Measurements from ENCODE around the gene AMDHD1.

AMDHD1 gene

GRCh38 chr12:95988506-95989275, 45.6 kb downstream of the AMDHD1 start:
- TF ChIP-seq CTCF (IDR thresholded peaks at IDR 0.05), result no peak

DNA sequence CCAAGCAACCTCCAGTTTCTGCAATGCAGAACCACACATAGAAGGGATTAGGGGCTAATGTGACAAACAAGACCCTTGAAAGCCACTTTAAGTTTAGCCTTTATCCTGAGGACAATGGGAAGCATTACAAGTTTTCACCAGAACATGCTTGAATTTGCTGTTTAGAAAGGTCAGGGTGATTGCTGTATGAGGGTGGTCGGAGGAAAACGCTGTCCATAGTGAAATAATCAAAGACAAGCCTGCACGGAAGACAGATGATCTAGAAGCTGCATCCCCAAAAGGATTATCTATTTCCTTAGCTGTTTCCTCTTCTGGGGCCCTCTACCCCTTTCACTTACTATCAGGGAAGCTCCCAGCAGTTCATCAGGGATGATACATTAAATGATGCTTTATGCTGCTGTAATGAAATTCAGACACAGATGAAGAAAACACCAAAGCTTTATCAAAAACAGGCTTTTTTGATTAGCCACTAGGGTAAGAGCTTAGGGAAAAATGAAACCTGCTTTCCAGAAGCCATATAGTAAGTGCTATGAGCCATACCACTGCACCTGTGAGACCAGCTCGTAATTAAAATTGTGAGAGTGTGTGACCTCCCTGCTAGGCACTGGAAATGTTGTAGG, 46.5 kb downstream of the AMDHD1 start:
- TF ChIP-seq CTCF (IDR thresholded peaks at IDR 0.05), result no peak

- no peak for TF ChIP-seq CTCF (IDR thresholded peaks at IDR 0.05)
These were observed 47.0 kb downstream of the AMDHD1 start for GRCh38 chr12:95990136-95990535.

GRCh38 chr12:95993907-95994306, 50.8 kb downstream of the AMDHD1 start:
- no peak for TF ChIP-seq CTCF (IDR thresholded peaks at IDR 0.05)

DNA sequence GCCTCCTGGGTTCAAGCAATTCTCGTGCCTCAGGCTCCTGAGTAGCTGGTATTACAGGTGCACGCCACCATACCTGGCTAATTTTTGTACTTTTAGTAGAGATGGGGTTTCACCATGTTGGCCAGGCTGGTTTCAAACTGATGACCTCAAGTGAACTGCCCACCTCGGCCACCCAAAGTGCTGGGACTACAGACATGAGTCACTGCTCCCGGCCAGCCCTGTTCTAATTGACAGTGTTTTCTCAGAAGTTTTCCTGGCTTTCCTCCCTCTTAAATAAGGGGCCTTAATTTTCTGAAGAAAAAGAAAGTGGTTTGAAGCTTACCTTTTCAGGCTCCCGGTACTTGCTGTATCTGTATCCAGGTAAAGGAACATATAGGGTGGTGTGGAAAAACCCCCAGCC, 51.3 kb downstream of the AMDHD1 start:
- TF ChIP-seq CTCF (IDR thresholded peaks at IDR 0.05), result no peak

- TF ChIP-seq CTCF (IDR thresholded peaks at IDR 0.05), result no peak
These were observed 52.3 kb downstream of the AMDHD1 start for GRCh38 chr12:95995238-95996031.

DNA sequence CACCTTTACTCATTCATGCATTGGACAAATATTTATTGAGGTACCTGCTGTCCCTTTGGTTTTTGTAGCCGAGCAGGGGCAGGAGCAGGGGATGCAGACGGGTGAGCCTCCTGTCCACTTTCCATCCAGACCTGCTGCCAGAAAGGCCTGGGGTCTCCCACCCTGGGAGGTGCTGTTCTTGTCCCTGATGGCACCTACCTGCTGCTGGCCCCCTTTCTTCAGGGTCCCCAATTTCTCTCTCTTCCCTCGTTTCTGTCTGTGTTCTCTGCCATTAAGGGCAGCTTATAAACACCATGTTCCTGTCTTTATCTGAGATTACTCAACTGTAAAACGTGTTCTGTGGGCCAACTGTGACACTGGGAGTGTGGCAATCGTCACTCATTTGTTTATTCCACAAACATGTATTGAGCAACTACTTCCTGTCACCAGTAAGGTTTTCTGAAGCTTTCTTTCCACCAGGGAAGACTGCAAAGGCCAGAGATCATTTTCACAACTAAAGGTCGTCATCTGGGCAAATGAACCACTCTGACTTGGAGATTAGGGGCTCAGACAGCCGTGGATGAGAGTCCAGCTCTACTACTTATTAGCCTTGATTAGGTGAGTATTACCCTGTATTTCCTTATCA, 53.0 kb downstream of the AMDHD1 start, which contains the start of gene HAL:
Gene HAL (minus strand): TSS at position 311 of the 625 bp plus-strand sequence. CDS start 434 bp downstream, outside the sequence.
- TF ChIP-seq CTCF (IDR thresholded peaks at IDR 0.05), result no peak

Measured in LNCAP (cell line).